WERI-Rb-1 (cell line): ENCODE results near the gene CRADD.

Experiments used
- DNase-seq: peaks from one replicate; pipeline ENCODE4 v3.0.0-alpha.2; 2020
- H3K27ac ChIP-seq: fragments of 250-450 bp; sonication (Bioruptor Pico); 2 replicates; pipeline ENCODE4 v1.5.1; 2020; ENCODE audit warnings: mild to moderate bottlenecking, moderate library complexity
- H3K27me3 ChIP-seq: fragments of 250-450 bp; sonication (Bioruptor Pico); 2 replicates; pipeline ENCODE4 v1.5.1; 2021; ENCODE audit warnings: mild to moderate bottlenecking, low read depth, moderate library complexity; ENCODE audit not compliant: insufficient read depth, severe bottlenecking
- H3K36me3 ChIP-seq: fragments of 250-450 bp; sonication (Bioruptor Pico); 2 replicates; pipeline ENCODE4 v1.5.1; 2020; ENCODE audit warnings: mild to moderate bottlenecking, moderate library complexity
- H3K4me3 ChIP-seq: 2 replicates; pipeline ENCODE4 v1.5.1; 2011; ENCODE audit warnings: low read depth, mild to moderate bottlenecking, control low read depth, low read length
- H3K9me3 ChIP-seq: fragments of 250-450 bp; sonication (Bioruptor Pico); 2 replicates; pipeline ENCODE4 v1.5.1; 2021; ENCODE audit warnings: mild to moderate bottlenecking, moderate library complexity; ENCODE audit not compliant: severe bottlenecking
- CTCF ChIP-seq: IDR thresholded peaks from 2 replicates; pipeline ENCODE4 v1.5.1; 2011; ENCODE audit warnings: low read depth, mild to moderate bottlenecking, control low read depth, inconsistent platforms, low read length

CRADD gene

GRCh38 chr12:93913845-93914244, 236.7 kb downstream of the CRADD start:
- Histone ChIP-seq H3K27me3 (no peaks in the 10 kb centered on the region), H3K27ac (no peak overlapping the region), H3K36me3 (no peaks in the 10 kb centered on the region), H3K4me3 (no peak overlapping the region), H3K9me3 (no peaks in the 10 kb centered on the region)
- no peak for TF ChIP-seq CTCF
- DNase-seq, result no peak

- DNase-seq, result no peak
- Histone ChIP-seq H3K4me3 (no peak overlapping the region), H3K27ac (no peak overlapping the region), H3K27me3 (no peaks in the 10 kb centered on the region), H3K9me3 (no peaks in the 10 kb centered on the region), H3K36me3 (no peaks in the 10 kb centered on the region)
- TF ChIP-seq CTCF, result no peak
These were observed 237.1 kb downstream of the CRADD start for GRCh38 chr12:93914281-93914680.

GRCh38 chr12:93915411-93915810, 238.2 kb downstream of the CRADD start:
- Histone ChIP-seq H3K36me3 (no peaks in the 10 kb centered on the region), H3K27ac (no peak overlapping the region), H3K9me3 (no peaks in the 10 kb centered on the region), H3K27me3 (no peaks in the 10 kb centered on the region), H3K4me3 (no peak overlapping the region)
- no peak for TF ChIP-seq CTCF
- no peak for DNase-seq

GRCh38 chr12:93916402-93916801, 239.2 kb downstream of the CRADD start:
- DNase-seq, result no peak
- H3K27ac ChIP-seq, result no peak overlapping the region
- H3K4me3 ChIP-seq, result no peak overlapping the region
- TF ChIP-seq CTCF, result no peak
- H3K27me3 ChIP-seq, result no peaks in the 10 kb centered on the region
- H3K9me3 ChIP-seq, result no peaks in the 10 kb centered on the region
- H3K36me3 ChIP-seq, result no peaks in the 10 kb centered on the region

GRCh38 chr12:93918262-93918661, 241.1 kb downstream of the CRADD start:
- Histone ChIP-seq H3K27me3 (no peaks in the 10 kb centered on the region), H3K9me3 (no peaks in the 10 kb centered on the region), H3K27ac (no peak overlapping the region), H3K4me3 (no peak overlapping the region), H3K36me3 (no peaks in the 10 kb centered on the region)
- DNase-seq, result no peak
- no peak for TF ChIP-seq CTCF

GRCh38 chr12:93918900-93919299, 241.7 kb downstream of the CRADD start:
- Histone ChIP-seq H3K27me3 (no peaks in the 10 kb centered on the region), H3K27ac (no peak overlapping the region), H3K4me3 (no peak overlapping the region), H3K9me3 (no peaks in the 10 kb centered on the region), H3K36me3 (no peaks in the 10 kb centered on the region)
- no peak for DNase-seq
- TF ChIP-seq CTCF, result no peak
